HepG2 (cell line): ENCODE data around the gene ALPK1. TPM values are rescaled to one million over a fixed set of nuclear protein-coding genes. Genes with fewer than 3 reads are reported as not detected.

Source experiments
- KAT7 ChIP-seq: IDR thresholded peaks from 2 replicates; pipeline ENCODE4 v1.6.1; 2018; ENCODE audit warnings: borderline replicate concordance, missing compliant biosample characterization
- NAIF1 ChIP-seq: sonication (generic); formaldehyde crosslinking; IDR thresholded peaks from 2 replicates; pipeline ENCODE4 v1.5.0; 2020; ENCODE audit warnings: mild to moderate bottlenecking, missing genetic modification reagents, borderline replicate concordance
- ZNF318 ChIP-seq: sonication (generic); formaldehyde crosslinking; IDR thresholded peaks from 2 replicates; pipeline ENCODE4 v1.4.0; 2020; ENCODE audit warnings: mild to moderate bottlenecking, missing genetic modification reagents
- polyA plus RNA-seq, 8 experiments: library from polyadenylated mRNA; depleted of rRNA in 3 of 8; stranded (reverse) in 7 of 8; unstranded in 1 of 8; fragments of >200 nt; fragmentation: Illumina TruSeq in 4 of 8; extraction: Trizol in 4 of 8; gene quantifications; 2 replicates each; pipeline versions ENCODE4 v1.2.1 to v1.2.3, GENCODE V29; 2011 to 2016; ENCODE audit warnings: low read depth in 4 of 8, missing spikeins in 1 of 8, mixed read lengths in 1 of 8; ENCODE audit not compliant: insufficient read depth in 1 of 8
- total RNA-seq, 5 experiments: library from RNA; depleted of rRNA; stranded (reverse); fragments of >200 nt; fragmentation: Illumina TruSeq; extraction: Trizol; gene quantifications; 2 replicates each; pipeline ENCODE4 v1.2.3, GENCODE V29; 2016; ENCODE audit warnings: low read depth in 1 of 5

ALPK1 gene
- total and polyA plus RNA-seq, 2 of the 13 experiments (the other 11 are each of a cell fraction or from before 2014, with no cell fraction given) = 0.61 to 1.3 TPM

GRCh38 chr4:112321776-112322684 lies 24.9 kb downstream of the ALPK1 start (continued):
- no peak for TF ChIP-seq ZNF318 (CRISPR knock-in tag)
- no peak for TF ChIP-seq NAIF1 (CRISPR knock-in tag)
- TF ChIP-seq KAT7 = no peak
